ENCODE data around the gene FCRL1. TPM values are rescaled to one million over a fixed set of nuclear protein-coding genes. Genes with fewer than 3 reads are reported as not detected.

The FCRL1 gene
- total and polyA plus RNA-seq, 2 donors (not counting 3 experiments of a cell fraction or from before 2014, with no cell fraction given): not detected

GRCh38 chr1:157842939-157843338 lies 23.0 kb upstream of the FCRL1 start:
- no peaks in the 10 kb centered on the region for H3K36me3 ChIP-seq (ENCODE audit: control insufficient read depth in 2 of 2, extremely low read depth in 1 of 2, insufficient read depth in 2 of 2, low read length in 2 of 2)
- no peaks in the 10 kb centered on the region for H3K79me2 ChIP-seq (ENCODE audit: control insufficient read depth, insufficient read depth, low read length)
- dilution Hi-C loops (cut with MboI; ENCODE audit: extremely low pct_ligation_motif_present, low sequenced_read_pairs) (no loop called here), intact Hi-C loops (cut with micrococcal nuclease) (no loop called here)
- no peak for TF ChIP-seq POLR2AphosphoS5 (IDR thresholded peaks at IDR 0.05; ENCODE audit: insufficient read depth, low read depth, low read length)
- TF ChIP-seq EZH2 (IDR thresholded peaks at IDR 0.05; ENCODE audit: borderline replicate concordance, low read depth, low read length, severe bottlenecking): no peak
- no peak for TF ChIP-seq JUN (IDR thresholded peaks at IDR 0.05; ENCODE audit: borderline replicate concordance, insufficient read depth, insufficient read length, low read depth)
- no peak for TF ChIP-seq CTCF (IDR thresholded peaks at IDR 0.05; ENCODE audit: extremely low read depth in 1 of 2, insufficient read depth in 1 of 2, low read depth in 1 of 2, low read length in 2 of 2)
- no peak for TF ChIP-seq MYC (IDR thresholded peaks at IDR 0.05; ENCODE audit: low read depth, low read length)
- TF ChIP-seq FOS (IDR thresholded peaks at IDR 0.05; ENCODE audit: borderline replicate concordance, insufficient read depth, low read length): no peak
- no peak for TF ChIP-seq MAX (IDR thresholded peaks at IDR 0.05; ENCODE audit: insufficient read depth, insufficient read length)
- no peak for TF ChIP-seq POLR2A (IDR thresholded peaks at IDR 0.05; ENCODE audit: low read depth, low read length)
- no peak for TF ChIP-seq GATA2 (IDR thresholded peaks at IDR 0.05; ENCODE audit: insufficient read depth, insufficient read length, low read depth, low read length)
- H3K4me2 ChIP-seq (ENCODE audit: insufficient read depth, low read length): no peak overlapping the region
- H3K9me1 ChIP-seq (replicated peaks; ENCODE audit: control insufficient read depth, extremely low read depth, insufficient read depth, low read length): no peaks in the 10 kb centered on the region
- H3K27me3 ChIP-seq (ENCODE audit: control insufficient read depth in 2 of 2, insufficient read depth in 2 of 2, low read length in 2 of 2): no peaks in the 10 kb centered on the region
- H2AFZ ChIP-seq (ENCODE audit: low read depth, low read length): no peak overlapping the region
- H3K27ac ChIP-seq (ENCODE audit: insufficient read depth, low read depth, low read length): no peak overlapping the region
- H3K4me1 ChIP-seq (ENCODE audit: control insufficient read depth, extremely low read depth, insufficient read depth, low read length): no peaks in the 10 kb centered on the region
- CTCF ChIA-PET: no interaction called here
- POLR2A ChIA-PET: no interaction called here
- no TSS peak for BruUV-seq (replicated peaks)
- no peaks in the 10 kb centered on the region for H3K9me3 ChIP-seq (replicated peaks; ENCODE audit: control insufficient read depth, insufficient read depth, low read length)
- DNase-seq (ENCODE audit: low read depth, low spot score): no peak
- H3K4me3 ChIP-seq (replicated peaks in 1 of 3; ENCODE audit: insufficient read depth in 1 of 3, low read depth in 1 of 3, low read length in 3 of 3): no peak overlapping the region
- H3K9ac ChIP-seq (replicated peaks; ENCODE audit: extremely low read depth, insufficient read depth, low read length): no peak overlapping the region
- H4K20me1 ChIP-seq (replicated peaks; ENCODE audit: control insufficient read depth, extremely low read depth, insufficient read depth, low read length): no peaks in the 10 kb centered on the region
- FAIRE-seq: no peak
